K562 (cell line): ENCODE measurements around the gene KCNJ4. TPM values are rescaled to one million over a fixed set of nuclear protein-coding genes. Genes with fewer than 3 reads are reported as not detected.

Experiments used
- ATAC-seq: fragments of 200-7000 bp; cut with Tn5 transposase; 3 replicates; pipeline ENCODE4 v1.9.1; 2020; ENCODE audit warnings: moderate library complexity
- BruUV-seq: library from RNA; stranded (reverse); fragments of 400-500 nt; replicated peaks from 2 replicates; lab custom pipeline; 2021; lab: Mats Ljungman, UMichigan
- CTCF ChIA-PET: fragments of 300-600 bp; formaldehyde crosslinking; extraction: SDS; loops from one replicate; lab custom pipeline; 2021; ENCODE audit warnings: low intra/inter-chr PET ratio; lab: Yijun Ruan, JAX
- POLR2A ChIA-PET: fragments of 300-600, 350-650 bp; sonication (Branson Sonifier 250); formaldehyde crosslinking; extraction: SDS; loops from one replicate; lab custom pipeline; 2021; ENCODE audit warnings: antibody characterized with exemption, inconsistent platforms; lab: Yijun Ruan, JAX
- DNase-seq, 4 experiments: peaks; one replicate each; pipeline versions ENCODE4 v3.0.0 to v3.0.0-alpha.2; 2011 to 2018; ENCODE audit warnings: low spot score in 3 of 4, mixed read lengths in 3 of 4; ENCODE audit errors: extremely low read depth in 1 of 4
- FAIRE-seq: peaks from 2 replicates; lab custom pipeline; 2011; peaks lifted over from hg19 to GRCh38; lab: Jason Lieb, UNC
- H2AFZ ChIP-seq: 2 replicates; pipeline ENCODE4 v1.6.0; 2011; ENCODE audit warnings: low read depth, low read length, control low read depth, inconsistent platforms
- H3K27ac ChIP-seq: fragments of 200-600 bp; 3 replicates; pipeline ENCODE4 v1.8.0; 2011; ENCODE audit warnings: low read depth, mild to moderate bottlenecking, control low read depth, inconsistent platforms, low read length, moderate library complexity, mixed read lengths; ENCODE audit errors: extremely low read depth
- H3K27me3 ChIP-seq, 2 experiments: fragments of 300-600 bp in 1 of 2; 2 replicates in 1 of 2; 3 replicates in 1 of 2; pipeline versions ENCODE4 v1.6.0 to v1.8.0; 2011; ENCODE audit warnings: inconsistent platforms in 2 of 2, low read length in 2 of 2, mild to moderate bottlenecking in 1 of 2, mixed read lengths in 1 of 2, moderate library complexity in 1 of 2; ENCODE audit not compliant: control insufficient read depth in 2 of 2, insufficient read depth in 2 of 2
- H3K36me3 ChIP-seq: fragments of 300-600 bp; 3 replicates; pipeline ENCODE4 v1.8.0; 2011; ENCODE audit warnings: mild to moderate bottlenecking, low read length, inconsistent platforms; ENCODE audit not compliant: control insufficient read depth, insufficient read depth
- H3K4me1 ChIP-seq, 2 experiments: fragments of 200-600 bp in 1 of 2; replicated peaks in 1 of 2; 2 replicates in 1 of 2; 3 replicates in 1 of 2; pipeline versions ENCODE4 v1.5.1 to v1.8.0; 2011; ENCODE audit warnings: inconsistent platforms in 2 of 2, low read length in 2 of 2, mild to moderate bottlenecking in 1 of 2, mixed read lengths in 1 of 2, moderate library complexity in 1 of 2; ENCODE audit not compliant: control insufficient read depth in 2 of 2, insufficient read depth in 2 of 2
- H3K4me2 ChIP-seq: 2 replicates; pipeline ENCODE4 v1.6.1; 2011; ENCODE audit warnings: low read length, control low read depth, inconsistent platforms, mixed read lengths; ENCODE audit not compliant: insufficient read depth
- H3K4me3 ChIP-seq: fragments of 200-600 bp; sonication (generic), shearing (Covaris generic); 2 replicates; pipeline ENCODE4 v1.5.1; 2016; ENCODE audit warnings: control low read depth, inconsistent platforms
- H3K79me2 ChIP-seq: fragments of 200-600 bp; 3 replicates; pipeline ENCODE4 v1.8.0; 2011; ENCODE audit warnings: low read length, inconsistent platforms; ENCODE audit not compliant: control insufficient read depth, insufficient read depth
- H3K9ac ChIP-seq, 2 experiments: 2 replicates each; pipeline versions ENCODE4 v1.6.0 to v1.6.1; 2011; ENCODE audit warnings: low read depth in 2 of 2, low read length in 2 of 2, control low read depth in 1 of 2, inconsistent platforms in 1 of 2, mild to moderate bottlenecking in 1 of 2, mixed read lengths in 1 of 2; ENCODE audit not compliant: insufficient read depth in 1 of 2
- H3K9me1 ChIP-seq: one replicate; pipeline ENCODE4 v1.6.0; 2011; ENCODE audit warnings: inconsistent platforms, mild to moderate bottlenecking, low read length, moderate library complexity; ENCODE audit not compliant: control insufficient read depth, insufficient read depth
- H3K9me3 ChIP-seq: replicated peaks from 2 replicates; pipeline ENCODE4 v1.5.1; 2011; ENCODE audit warnings: low read depth, low read length, inconsistent platforms; ENCODE audit not compliant: control insufficient read depth, insufficient read depth
- H4K20me1 ChIP-seq: replicated peaks from 2 replicates; pipeline ENCODE4 v1.6.1; 2011; ENCODE audit warnings: low read length, inconsistent platforms, mixed read lengths; ENCODE audit not compliant: control insufficient read depth, insufficient read depth
- DACH1 ChIP-seq: fragments of 450-650 bp; IDR thresholded peaks from 2 replicates; pipeline ENCODE4 v1.6.1; 2018; ENCODE audit not compliant: partially characterized antibody
- ELF1 ChIP-seq: fragments of 200-800 bp; sonication (Bioruptor generic); IDR thresholded peaks from 2 replicates; pipeline ENCODE4 v1.6.1; 2016; ENCODE audit warnings: missing genetic modification characterization, missing compliant biosample characterization
- HNRNPK ChIP-seq: fragments of 200-400 bp; formaldehyde crosslinking; IDR thresholded peaks from one replicate; pipeline ENCODE4 v1.6.1; 2018; ENCODE audit warnings: mild to moderate bottlenecking, low read depth, low read length; ENCODE audit not compliant: poor library complexity, severe bottlenecking
- WGBS: fragments of 100-300 bp; shearing (Covaris generic); methylation state at CpG from one replicate; pipeline ENCODE4 v1.1.6; 2016; ENCODE audit warnings: low coverage, mixed read lengths; ENCODE audit not compliant: insufficient coverage; ENCODE audit errors: missing lambda C conversion rate; 5-methylcytosine and 5-hydroxymethylcytosine counted together
- in situ Hi-C: fragments of 300-500 bp; cut with MboI; formaldehyde crosslinking; loops from 4 replicates; pipeline ENCODE4 v1.15.0; 2018; ENCODE audit warnings: inconsistent platforms, mixed read lengths
- intact Hi-C: fragments of 100-400 bp; cut with micrococcal nuclease; formaldehyde crosslinking; loops from 2 replicates; pipeline ENCODE4 v1.14.2; 2022
- polyA plus RNA-seq, 8 experiments: library from polyadenylated mRNA; depleted of rRNA in 4 of 8; stranded (reverse) in 5 of 8; unstranded in 3 of 8; fragments of >200 nt; fragmentation: Nextera tagmentation in 2 of 8; fragmentation: Illumina TruSeq in 1 of 8; extraction: Ambion mirVana in 2 of 8; extraction: Trizol in 1 of 8; gene quantifications; 2 replicates each; pipeline versions ENCODE4 v1.2.1 to v1.2.3, GENCODE V29; 2011 to 2014; ENCODE audit warnings: inconsistent platforms in 1 of 8, missing spikeins in 1 of 8
- total RNA-seq, 7 experiments: library from RNA; depleted of rRNA in 6 of 7; stranded (reverse); fragments of >200 nt in 6 of 7; fragmentation: Illumina TruSeq in 2 of 7; extraction: Trizol in 2 of 7; gene quantifications; 2 replicates each; pipeline versions ENCODE4 v1.2.1 to v1.2.3, GENCODE V29; 2011 to 2021; ENCODE audit warnings: low replicate concordance in 1 of 7

The KCNJ4 gene
- total and polyA plus RNA-seq, 9 of the 15 experiments (the other 6 are each of a cell fraction or from before 2014, with no cell fraction given) = 0.07 to 0.55 (median 0.09) TPM; not detected in 4

DNA sequence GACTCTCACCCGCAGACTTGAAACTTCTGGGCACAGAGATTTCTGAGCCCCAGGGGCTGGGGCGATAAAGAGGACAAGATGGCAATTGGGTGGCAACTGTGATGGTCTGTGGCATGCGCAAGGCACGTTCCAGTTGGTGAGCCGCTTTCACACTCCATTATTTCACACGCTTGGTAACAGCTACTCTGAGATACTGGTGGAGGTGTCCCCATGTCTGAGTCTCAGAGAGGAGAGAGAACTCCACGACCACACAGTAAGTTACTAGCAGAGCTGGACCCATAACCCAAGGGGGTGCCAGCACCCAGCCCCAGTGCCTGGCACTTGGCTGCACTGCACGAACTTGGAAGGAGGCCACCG, 6.0 kb upstream of the KCNJ4 start:
- no peak for TF ChIP-seq DACH1
- TF ChIP-seq ELF1 (tag) = 0 out of 2 replicates have a peak, but pooled peaks have one; percentile 20
- Histone ChIP-seq H3K9ac (peak overlapping the region in 1 of 2 experiments; percentile 70; a peak in 2 of 4 replicates), H3K4me2 (peak overlapping the region; percentile 55; the same call in 1 of the 2 replicates), H3K27me3 (no peaks in the 10 kb centered on the region), H3K4me1 (peaks cover 14 to 34% of the 10 kb centered on the region in 2 experiments; a peak in 4 of 5 replicates), H3K27ac (no peak overlapping the region), H3K9me3 (no peaks in the 10 kb centered on the region), H4K20me1 (no peaks in the 10 kb centered on the region), H3K36me3 (no peaks in the 10 kb centered on the region), H3K79me2 (no peaks in the 10 kb centered on the region), H3K9me1 (no peaks in the 10 kb centered on the region), H2AFZ (peak overlapping the region; percentile 82), H3K4me3 (peak overlapping the region; percentile 11; the same call in 1 of the 2 replicates)
- in situ Hi-C loops (no loop called here), intact Hi-C loops (no loop called here)
- POLR2A ChIA-PET = interaction anchor here (0.5 kb wide), 1 partner anchor 63 kb away, joined by 3 read pairs; no protein-coding TSS in a partner anchor
- ATAC-seq (no peak; the same call in 2 of the 3 replicates), FAIRE-seq (no peak), DNase-seq (no peak)
- CTCF ChIA-PET = no interaction called here
- BruUV-seq = no TSS peak
- WGBS = 34% methylated on average over 9 of the region's 9 CpGs

DNA sequence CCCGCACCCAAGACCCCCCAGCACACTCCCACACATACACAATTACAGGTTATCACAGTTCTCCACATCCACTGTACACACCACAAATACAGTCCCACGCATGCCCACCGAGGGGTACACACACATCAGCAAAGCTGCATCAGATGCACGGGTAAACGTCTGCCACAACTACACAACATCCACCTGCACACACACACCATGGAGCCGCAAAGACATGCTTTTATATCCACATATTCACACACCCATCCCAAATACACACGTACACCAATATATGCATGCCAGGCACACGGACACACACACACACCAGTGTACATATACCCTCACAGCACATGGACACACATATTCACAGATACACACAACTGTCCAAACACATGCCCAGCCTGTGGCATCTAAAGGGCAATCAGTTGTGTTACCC, 5.4 kb upstream of the KCNJ4 start:
- Histone ChIP-seq H3K4me3 (no peak overlapping the region), H3K27me3 (no peaks in the 10 kb centered on the region), H3K9ac (no peak overlapping the region), H3K36me3 (no peaks in the 10 kb centered on the region), H3K4me1 (peaks cover 14 to 34% of the 10 kb centered on the region in 2 experiments; a peak in 4 of 5 replicates), H3K27ac (no peak overlapping the region), H3K9me1 (no peaks in the 10 kb centered on the region), H3K79me2 (no peaks in the 10 kb centered on the region), H3K4me2 (no peak overlapping the region), H4K20me1 (no peaks in the 10 kb centered on the region), H3K9me3 (no peaks in the 10 kb centered on the region), H2AFZ (no peak overlapping the region)
- TF ChIP-seq HNRNPK = no peak
- intact Hi-C loops = no loop called here
- POLR2A ChIA-PET = no interaction called here
- BruUV-seq = no TSS peak
- 18% methylated on average over 8 of the region's 8 CpGs for WGBS
- in situ Hi-C loops = no loop called here
- DNase-seq = no peak
- no peak for FAIRE-seq
- no peak for ATAC-seq
- CTCF ChIA-PET = no interaction called here
